GM12892 (cell line): ENCODE measurements around the gene NQO2.

Experiments used
- POLR2A ChIP-seq: IDR thresholded peaks from 2 replicates; pipeline ENCODE4 v1.6.1; 2011; ENCODE audit warnings: low read depth, low read length, control low read depth
- POLR2AphosphoS5 ChIP-seq: IDR thresholded peaks from 2 replicates; pipeline ENCODE4 v1.6.1; 2011; ENCODE audit warnings: low read depth, low read length, control low read depth

DNA sequence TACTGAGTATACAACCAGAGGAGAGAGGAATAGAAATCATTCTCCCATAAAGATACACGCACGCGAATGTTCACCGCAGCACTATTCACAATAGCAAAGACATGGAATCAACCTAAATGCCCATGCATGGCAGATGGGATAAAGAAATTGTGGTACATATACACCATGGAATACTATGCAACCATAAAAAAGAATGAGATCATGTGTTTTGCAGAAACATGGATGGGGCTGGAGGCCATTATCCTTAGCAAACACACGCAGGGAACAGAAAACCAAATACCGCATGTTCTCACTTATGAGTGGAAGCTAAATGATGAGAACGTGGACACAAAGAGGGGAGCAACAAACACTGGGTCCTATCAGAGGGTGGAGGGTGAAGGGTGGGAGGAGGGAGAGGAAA lies 31.8 kb upstream of the NQO2 start:
- TF ChIP-seq POLR2A (no peak), POLR2AphosphoS5 (no peak)
